WERI-Rb-1 (cell line): Measurements from ENCODE around the gene CALN1.
"Not testable (repeated sequence)": the region's sequence is repeated elsewhere in the genome, so short reads cannot be mapped to it uniquely, and the experiment has no call there.

ENCODE experiments used
- DNase-seq: peaks from one replicate; pipeline ENCODE4 v3.0.0-alpha.2; 2020
- H3K27ac ChIP-seq: fragments of 250-450 bp; sonication (Bioruptor Pico); 2 replicates; pipeline ENCODE4 v1.5.1; 2020; ENCODE audit warnings: mild to moderate bottlenecking, moderate library complexity
- H3K27me3 ChIP-seq: fragments of 250-450 bp; sonication (Bioruptor Pico); 2 replicates; pipeline ENCODE4 v1.5.1; 2021; ENCODE audit warnings: mild to moderate bottlenecking, low read depth, moderate library complexity; ENCODE audit not compliant: insufficient read depth, severe bottlenecking
- H3K36me3 ChIP-seq: fragments of 250-450 bp; sonication (Bioruptor Pico); 2 replicates; pipeline ENCODE4 v1.5.1; 2020; ENCODE audit warnings: mild to moderate bottlenecking, moderate library complexity
- H3K4me3 ChIP-seq: 2 replicates; pipeline ENCODE4 v1.5.1; 2011; ENCODE audit warnings: low read depth, mild to moderate bottlenecking, control low read depth, low read length
- H3K9me3 ChIP-seq: fragments of 250-450 bp; sonication (Bioruptor Pico); 2 replicates; pipeline ENCODE4 v1.5.1; 2021; ENCODE audit warnings: mild to moderate bottlenecking, moderate library complexity; ENCODE audit not compliant: severe bottlenecking
- TF ChIP-seq, protein P1 (sequence below): IDR thresholded peaks from 2 replicates; pipeline ENCODE4 v1.5.1; 2011; ENCODE audit warnings: low read depth, mild to moderate bottlenecking, control low read depth, inconsistent platforms, low read length

CALN1 gene

DNA sequence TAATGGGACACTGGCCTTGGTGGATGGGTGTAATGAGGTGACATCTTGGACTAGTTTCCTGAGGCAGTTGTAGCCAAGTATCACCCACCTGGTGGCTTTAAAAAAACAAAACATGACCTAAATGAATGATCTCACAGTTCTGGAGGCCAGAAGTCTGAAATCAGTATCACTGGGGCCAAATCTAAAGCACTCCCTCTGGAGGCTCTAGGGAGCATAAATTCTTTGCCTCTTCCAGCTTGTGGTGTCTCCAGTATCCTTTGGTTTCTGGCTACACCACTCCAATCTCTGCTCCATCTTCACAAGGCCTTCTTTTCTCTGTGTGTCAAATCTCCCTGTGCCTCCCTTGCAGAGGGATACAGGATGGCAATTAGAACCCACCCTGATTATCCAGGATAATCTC is 342.9 kb downstream of the CALN1 start:
- Histone ChIP-seq H3K36me3 (no peaks in the 10 kb centered on the region), H3K27ac (no peak overlapping the region), H3K4me3 (no peak overlapping the region), H3K9me3 (no peaks in the 10 kb centered on the region), H3K27me3 (no peaks in the 10 kb centered on the region)
- no peak for DNase-seq
- TF ChIP-seq, protein P1, sequence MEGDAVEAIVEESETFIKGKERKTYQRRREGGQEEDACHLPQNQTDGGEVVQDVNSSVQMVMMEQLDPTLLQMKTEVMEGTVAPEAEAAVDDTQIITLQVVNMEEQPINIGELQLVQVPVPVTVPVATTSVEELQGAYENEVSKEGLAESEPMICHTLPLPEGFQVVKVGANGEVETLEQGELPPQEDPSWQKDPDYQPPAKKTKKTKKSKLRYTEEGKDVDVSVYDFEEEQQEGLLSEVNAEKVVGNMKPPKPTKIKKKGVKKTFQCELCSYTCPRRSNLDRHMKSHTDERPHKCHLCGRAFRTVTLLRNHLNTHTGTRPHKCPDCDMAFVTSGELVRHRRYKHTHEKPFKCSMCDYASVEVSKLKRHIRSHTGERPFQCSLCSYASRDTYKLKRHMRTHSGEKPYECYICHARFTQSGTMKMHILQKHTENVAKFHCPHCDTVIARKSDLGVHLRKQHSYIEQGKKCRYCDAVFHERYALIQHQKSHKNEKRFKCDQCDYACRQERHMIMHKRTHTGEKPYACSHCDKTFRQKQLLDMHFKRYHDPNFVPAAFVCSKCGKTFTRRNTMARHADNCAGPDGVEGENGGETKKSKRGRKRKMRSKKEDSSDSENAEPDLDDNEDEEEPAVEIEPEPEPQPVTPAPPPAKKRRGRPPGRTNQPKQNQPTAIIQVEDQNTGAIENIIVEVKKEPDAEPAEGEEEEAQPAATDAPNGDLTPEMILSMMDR = no peak

DNA sequence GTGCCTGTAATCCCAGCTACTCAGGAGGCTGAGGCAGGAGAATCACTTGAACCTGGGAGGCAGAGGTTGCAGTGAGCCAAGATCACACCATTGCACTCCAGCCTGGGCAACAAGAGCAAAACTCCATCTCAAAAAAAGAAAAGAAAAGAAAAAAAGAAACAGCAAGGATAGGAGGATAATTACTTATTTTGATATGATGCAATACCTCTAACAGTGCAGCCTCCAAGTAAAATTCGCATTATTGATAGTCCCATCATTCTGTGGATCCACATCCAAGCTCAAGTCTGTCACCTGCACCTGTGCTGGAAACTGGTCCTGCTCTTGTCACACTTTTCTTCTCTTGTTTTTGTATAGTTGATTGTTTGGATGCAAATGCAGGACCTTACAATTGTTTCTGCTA is 346.4 kb downstream of the CALN1 start:
- not testable (repeated sequence) for H3K27me3 ChIP-seq, H3K4me3 ChIP-seq, DNase-seq, H3K36me3 ChIP-seq, H3K27ac ChIP-seq, H3K9me3 ChIP-seq

DNA sequence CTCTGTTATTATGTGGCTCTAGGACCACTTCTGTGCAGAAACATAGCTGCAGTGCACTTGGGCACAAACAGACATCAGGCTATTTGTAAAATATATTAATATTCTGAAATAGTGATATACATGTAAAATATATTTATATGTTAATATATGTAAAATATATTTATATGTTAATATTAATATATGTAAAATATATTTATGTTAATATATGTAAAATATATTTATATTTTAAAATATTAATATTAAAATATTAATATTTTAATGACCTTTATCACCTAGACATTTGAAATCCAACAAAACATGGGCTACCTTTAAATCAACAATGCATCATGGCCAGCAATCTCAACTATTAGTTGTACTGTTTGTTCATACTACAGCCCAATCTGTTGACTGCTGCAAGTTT is 347.2 kb downstream of the CALN1 start:
- H3K36me3 ChIP-seq = no peaks in the 10 kb centered on the region
- H3K9me3 ChIP-seq = no peaks in the 10 kb centered on the region
- no peak overlapping the region for H3K27ac ChIP-seq
- no peak overlapping the region for H3K4me3 ChIP-seq
- H3K27me3 ChIP-seq = no peaks in the 10 kb centered on the region
- DNase-seq = no peak
- TF ChIP-seq, protein P1 = no peak

DNA sequence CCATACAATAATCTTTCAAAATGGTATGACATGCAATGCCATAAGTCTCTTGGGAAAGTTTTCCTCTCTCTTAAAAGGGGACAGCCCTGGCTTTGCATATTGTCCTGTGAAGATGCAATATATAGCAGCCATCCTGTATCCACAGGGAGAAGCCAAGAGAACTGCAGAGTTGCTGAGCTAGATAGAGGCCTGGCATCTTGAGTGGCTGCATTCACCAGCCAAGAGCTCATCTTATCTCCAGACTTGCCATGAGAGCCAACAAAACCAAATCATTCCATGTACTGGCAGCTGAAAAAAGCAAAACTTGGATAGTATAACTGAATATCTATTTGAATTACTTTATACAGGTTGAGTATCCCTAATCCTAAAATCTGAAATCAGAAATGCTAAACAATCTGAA is 348.8 kb downstream of the CALN1 start:
- TF ChIP-seq, protein P1 = no peak
- H3K27ac ChIP-seq = no peak overlapping the region
- no peaks in the 10 kb centered on the region for H3K27me3 ChIP-seq
- no peaks in the 10 kb centered on the region for H3K9me3 ChIP-seq
- no peak for DNase-seq
- no peaks in the 10 kb centered on the region for H3K36me3 ChIP-seq
- no peak overlapping the region for H3K4me3 ChIP-seq

DNA sequence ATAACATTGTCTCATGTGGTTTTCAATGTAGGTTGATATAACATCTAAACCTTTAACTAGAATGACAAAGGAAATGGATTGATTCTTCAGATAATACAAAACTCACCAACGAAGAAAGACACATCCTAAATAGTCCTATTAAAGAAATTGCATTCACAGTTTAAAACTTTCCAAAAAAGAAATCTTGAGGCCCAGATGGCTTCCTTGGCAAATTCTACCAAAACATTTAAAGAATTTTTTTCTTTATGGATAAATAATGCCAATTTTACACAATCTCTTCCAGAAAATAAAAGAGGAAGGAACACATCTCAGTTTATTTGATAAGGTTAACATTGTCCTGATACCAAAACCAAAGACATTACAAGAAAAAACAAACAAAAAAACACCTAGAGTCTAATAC is 349.5 kb downstream of the CALN1 start:
- H3K27me3 ChIP-seq = no peaks in the 10 kb centered on the region
- DNase-seq = no peak
- no peaks in the 10 kb centered on the region for H3K9me3 ChIP-seq
- TF ChIP-seq, protein P1 = no peak
- no peak overlapping the region for H3K27ac ChIP-seq
- H3K36me3 ChIP-seq = no peaks in the 10 kb centered on the region
- H3K4me3 ChIP-seq = no peak overlapping the region

DNA sequence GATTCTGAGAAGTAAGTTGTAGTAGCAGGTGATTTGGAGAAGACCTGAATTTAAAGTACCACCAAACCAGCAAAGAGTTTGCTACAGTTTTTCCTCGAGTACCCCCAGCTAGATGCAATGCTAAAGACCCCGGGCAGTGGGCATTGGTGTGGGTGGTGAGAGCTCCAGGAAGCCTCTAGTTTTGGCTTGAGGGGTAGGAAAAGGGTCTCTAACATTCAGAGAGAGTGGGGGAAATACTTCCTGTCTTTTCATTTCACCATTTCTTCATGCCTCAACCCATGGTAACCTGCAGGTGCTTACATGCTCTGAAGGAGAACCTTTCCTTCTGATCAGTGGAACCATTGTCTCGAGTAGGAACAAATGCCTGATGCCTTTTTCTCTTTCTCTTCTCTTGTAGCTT is 352.2 kb downstream of the CALN1 start:
- TF ChIP-seq, protein P1 = no peak
- Histone ChIP-seq H3K4me3 (no peak overlapping the region), H3K27me3 (no peaks in the 10 kb centered on the region), H3K36me3 (no peaks in the 10 kb centered on the region), H3K27ac (no peak overlapping the region), H3K9me3 (no peaks in the 10 kb centered on the region)
- no peak for DNase-seq

DNA sequence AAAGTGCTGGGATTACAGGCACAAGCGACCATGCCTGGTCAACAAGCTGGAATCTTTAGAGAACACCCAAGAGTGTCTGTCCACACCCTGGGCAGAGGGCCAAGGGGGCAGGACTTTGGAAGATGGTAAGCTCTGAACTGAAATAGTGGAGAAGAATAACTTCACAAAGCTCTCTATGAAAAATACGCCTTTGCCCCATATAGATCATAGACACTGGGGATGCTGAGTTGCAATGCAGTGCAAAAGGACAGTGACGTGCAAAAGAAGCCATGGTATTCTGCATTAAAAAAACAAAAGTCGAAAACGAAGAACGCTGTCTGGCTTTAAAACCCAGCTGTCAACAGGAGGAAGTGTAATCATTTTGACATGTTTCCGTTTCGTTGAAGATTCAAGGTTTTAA is 353.6 kb downstream of the CALN1 start:
- Histone ChIP-seq H3K27me3 (no peaks in the 10 kb centered on the region), H3K4me3 (no peak overlapping the region), H3K27ac (no peak overlapping the region), H3K9me3 (peaks cover 2% of the 10 kb centered on the region), H3K36me3 (no peaks in the 10 kb centered on the region)
- TF ChIP-seq, protein P1 = no peak
- DNase-seq = no peak
